ENCODE data around the gene LRRC36.
"Not testable (repeated sequence)": the region's sequence is repeated elsewhere in the genome, so short reads cannot be mapped to it uniquely, and the experiment has no call there.

Gene LRRC36

DNA sequence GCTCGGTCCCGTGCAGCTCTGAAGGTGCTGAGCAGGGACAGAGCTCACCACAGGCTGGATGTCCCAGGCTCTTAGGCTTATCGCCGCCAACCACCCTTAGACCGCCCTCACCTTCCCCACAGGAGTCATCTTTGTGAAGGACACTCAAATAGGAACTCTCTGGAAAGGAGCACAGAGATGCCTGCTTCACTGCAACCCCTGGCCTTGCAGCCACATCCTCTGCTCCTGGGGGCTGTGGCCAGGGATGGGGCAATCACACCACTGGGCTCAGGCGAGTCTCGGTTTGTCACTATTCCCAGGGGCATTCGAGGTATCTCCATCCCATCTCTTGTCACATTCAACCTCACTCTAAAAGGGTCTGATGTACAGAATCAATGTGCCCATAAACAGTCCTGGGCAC lies 78.7 kb downstream of the LRRC36 start:
- DNase-seq = no peak

DNA sequence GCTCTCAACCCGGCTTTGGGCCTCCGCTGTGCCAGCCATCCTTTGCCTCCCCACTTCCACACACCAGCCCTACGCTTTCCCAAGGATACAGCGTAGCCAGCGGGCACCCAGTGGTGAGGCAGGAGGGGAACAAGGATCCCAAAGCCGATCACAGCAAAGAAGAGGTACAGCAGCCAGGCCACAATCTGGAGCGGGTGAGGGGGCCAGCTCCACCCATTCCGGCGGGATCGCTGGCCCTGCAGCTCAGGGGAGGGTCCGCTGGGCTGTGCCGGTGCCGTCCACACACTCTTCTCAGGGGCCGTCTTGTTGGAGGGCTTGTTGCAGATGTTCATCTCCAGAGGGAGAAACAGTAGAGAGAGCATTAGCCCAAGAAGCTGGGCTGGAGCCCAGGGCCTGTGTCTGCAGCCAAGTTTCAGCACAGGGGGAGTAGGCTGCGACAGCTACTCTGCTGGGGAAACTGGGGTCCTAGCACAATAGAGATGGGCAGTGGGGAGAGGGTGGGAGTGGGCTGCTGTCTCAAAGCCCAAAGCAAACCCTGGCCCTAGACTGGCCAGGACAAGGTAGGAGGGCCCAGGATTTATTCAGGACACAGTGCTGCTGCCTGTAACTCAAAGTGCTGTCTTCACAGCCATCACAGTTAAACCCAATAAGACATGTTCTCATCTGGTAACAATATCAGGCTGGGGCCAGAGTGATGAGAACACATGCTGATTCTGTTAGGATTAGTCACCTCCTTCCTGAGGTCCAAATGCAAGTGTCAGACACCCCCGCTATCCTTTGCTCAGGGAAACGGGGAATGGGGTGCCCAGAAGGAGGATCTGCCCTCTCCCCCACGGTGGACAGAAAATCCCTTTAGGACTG lies 79.7 kb downstream of the LRRC36 start:
- no peak for DNase-seq

DNA sequence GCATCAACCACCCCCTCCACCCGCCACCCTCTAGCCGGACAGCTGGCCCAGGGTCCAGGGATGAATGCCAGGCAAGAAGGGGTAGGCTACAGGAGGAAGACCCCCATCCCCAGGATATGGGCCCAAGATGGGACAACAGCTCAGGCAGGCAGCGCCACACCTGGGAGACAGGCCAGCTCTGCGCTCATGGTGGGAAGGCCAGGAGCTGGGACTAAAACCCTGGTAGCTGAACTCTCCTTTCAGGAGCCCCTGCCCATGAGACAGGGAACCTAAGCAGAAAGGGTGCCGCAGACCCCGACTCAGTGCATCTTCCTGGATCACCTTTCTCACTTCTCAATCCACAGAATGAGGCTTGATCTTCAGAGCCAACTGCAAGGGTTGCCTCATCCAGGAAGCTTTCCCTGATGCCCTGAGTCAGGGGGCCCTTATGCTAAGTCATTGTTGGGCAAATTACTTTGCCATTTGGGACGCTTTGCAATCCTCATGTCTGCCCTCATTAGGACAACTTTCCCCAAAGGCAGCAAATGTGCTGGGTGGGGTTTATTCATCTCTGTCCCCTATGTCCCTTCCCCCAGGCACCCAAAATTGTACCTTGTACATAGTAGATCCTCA lies 80.7 kb downstream of the LRRC36 start:
- DNase-seq = no peak

DNA sequence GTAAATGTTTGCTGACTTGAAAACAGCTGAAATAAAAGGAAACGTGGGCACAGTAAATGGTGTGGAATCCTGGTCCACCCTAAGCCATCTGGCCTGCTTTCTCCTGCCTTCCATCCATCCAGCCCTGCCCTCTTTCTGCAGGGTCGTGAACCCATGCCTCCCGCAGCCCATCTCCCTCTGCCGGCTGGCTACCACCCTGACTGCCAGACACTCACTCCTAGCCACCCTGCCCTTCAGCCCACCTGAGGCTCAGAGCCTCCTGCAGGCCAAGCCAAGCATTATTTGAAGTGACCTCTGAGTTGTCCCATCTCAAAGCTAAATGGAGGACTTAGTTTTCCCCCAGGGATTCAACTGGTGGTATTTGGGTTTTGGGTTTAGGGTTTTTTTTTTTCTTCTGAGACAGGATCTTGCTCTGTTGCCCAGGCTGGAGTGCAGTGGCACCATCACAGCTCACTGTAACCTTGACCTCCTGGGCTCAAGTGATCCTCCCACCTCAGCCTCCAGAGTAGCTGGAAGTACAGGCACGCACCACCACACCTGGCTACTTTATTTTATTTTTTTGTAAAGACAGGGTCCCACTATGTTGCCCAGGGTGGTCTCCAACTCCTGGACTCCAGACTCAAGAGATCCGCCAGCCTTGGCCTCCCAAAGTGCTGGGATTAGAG lies 81.3 kb downstream of the LRRC36 start:
- DNase-seq = no peak

DNA sequence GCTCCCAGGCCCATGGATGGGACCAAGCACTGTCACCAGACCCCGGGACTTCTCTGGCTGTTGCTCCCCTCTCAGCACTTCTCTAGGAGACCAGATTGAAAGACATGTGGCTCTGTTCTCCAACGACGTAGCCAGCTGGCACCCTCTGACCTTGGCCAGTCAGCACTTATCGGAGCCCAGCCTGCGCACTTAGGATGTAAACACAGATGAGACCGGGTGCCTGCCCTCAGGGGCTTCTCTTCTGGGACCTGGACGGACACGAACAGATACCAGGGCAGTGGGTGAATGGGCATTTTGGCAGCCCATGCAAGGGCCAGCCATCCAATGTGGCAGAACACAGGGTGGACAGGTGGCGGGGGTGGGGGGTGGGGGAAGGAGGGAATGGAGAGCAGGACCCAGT lies 83.0 kb downstream of the LRRC36 start:
- no peak for DNase-seq

DNA sequence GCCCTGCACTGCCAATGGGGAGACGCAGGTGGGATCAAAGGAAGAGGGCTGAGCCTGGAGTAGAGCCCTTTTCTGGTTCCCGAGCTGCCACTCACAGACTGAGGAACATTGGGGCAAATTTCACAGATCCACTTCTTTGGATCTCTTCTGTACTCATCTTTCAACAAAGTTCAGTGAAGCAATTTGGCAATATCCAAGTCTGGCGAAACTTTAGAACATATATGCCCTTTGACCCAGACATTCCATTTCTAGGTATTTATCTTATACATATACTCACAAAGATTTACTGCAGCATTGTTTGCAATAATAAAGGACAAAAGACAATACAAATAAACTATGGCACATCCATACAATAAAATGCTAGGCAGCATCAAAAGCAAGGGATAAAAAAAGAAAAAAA lies 84.7 kb downstream of the LRRC36 start:
- DNase-seq = no peak

DNA sequence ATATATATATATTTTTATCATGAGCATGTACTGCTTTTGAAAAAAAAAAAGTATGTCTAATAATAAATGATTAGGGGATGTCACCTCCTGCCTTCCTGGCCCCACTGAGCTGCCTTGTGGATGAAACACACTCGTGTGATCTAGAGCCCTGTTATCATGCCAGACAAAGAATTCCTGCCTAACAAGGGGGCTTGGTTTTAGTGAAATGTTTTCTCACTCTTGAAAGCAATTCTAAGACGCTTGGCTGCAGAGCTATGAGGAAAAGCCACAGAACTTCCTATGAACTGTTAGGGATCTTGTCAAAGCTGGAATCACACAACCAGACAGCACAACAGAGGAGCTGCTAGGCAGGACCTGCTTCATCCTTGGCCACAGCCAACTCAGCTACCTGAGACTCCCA lies 85.7 kb downstream of the LRRC36 start:
- no peak for DNase-seq

DNA sequence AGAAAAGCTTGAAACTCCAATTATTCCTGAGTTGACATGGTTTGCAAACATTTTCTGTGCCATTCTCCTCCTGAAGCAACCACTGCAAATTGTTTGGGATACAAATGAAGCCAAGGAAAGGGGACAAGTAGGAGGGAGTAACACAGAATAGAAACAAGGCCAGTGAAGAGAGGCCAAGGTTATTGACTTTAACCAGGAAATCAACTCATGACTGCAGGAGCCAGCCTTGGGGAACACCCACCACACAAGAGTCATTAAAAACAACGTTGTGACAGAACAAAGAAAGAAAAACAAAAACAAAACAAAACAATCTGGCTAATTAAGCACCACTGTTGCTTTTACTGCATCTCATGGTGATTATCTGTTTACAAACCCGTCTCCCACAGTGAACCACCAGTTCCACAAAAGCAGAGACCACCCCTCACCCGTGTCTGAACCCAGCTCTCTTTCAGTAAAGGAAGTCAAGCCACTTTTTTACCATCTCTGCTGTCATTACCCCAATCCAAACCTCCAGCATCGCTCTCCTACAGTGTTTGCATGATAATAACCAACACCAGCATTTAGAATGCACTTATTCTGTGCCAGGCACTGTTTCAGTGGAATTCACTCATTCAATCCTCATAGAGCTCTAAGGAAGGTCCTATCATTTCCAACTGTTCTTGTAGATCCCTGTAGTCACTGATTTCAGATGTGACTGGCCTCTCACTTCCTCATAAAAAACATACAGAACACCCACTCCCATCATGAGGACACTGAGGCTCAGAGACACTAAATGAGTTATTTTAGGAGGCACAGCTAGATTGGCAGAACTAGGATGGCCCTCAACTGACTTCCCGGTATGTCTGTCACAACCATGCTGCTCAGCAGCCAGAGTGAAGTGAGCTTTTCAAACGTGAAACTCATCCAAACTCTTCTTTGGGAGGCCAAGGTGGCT lies 87.6 kb downstream of the LRRC36 start:
- DNase-seq = no peak

DNA sequence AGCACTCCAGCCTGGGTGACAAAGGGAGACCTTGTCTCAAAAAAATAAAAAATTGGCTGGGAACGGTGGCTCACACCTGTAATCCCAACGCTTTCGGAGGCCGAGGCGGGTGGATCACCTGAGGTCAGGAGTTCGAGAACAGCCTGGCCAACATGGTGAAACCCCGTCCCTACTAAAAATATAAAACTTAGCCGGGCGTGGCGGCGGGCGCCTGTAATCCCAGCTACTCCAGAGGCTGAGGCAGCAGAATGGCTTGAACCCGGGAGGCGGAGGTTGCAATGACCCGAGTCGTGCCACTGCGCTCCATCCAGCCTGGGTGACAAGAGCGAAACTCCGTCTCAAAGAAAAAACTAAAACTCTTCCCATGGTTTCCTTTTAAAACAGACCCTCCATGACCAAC lies 88.8 kb downstream of the LRRC36 start:
- not testable (repeated sequence) for DNase-seq

DNA sequence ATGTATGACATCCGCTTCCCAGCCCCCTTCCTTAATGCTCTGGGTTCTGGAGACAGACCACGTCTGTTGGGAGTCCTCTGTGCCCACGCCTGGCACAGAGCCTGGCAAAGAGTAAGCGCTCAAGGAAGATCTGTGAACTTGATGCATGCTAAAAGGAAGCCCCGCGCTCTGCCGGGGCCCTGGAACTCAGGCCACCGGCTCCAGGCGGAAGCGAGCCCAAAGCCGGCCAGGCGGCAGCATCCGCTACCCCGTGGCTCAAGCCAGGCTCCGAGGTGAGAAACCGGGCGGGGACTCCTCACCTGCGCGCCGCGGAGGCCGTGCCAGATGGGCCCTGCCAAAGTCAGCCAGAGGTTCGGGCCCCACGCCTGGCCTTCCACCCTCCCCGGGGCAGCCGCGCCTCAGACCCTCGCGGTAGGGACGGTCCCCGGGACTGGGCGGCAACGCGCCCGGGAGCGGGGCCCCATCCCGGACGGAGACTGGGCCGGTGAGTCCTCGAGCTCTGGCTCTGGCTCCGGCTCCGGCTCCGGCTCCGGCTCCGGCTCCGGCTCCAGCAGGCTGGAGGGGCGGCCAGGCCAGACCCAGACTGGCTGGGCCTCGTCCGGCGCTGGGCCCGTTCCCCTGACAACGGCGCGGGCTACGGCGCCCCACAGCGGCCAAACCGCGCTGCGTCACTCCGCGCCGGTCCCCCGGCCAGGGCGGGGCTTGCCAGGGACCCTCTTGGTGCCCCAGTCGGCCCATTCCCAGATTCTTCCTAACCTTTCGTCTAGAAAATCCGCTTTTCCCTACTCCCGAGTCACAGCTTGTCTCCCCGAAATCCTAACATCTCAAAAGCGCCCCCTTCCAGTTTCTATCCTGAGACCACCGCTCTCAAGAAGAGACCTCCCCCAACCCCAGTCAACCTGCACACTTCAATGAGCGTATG lies 89.5 kb downstream of the LRRC36 start, which contains the start of gene ZDHHC1:
Gene ZDHHC1, minus strand, starts transcription at position 606 of the 922 bp plus-strand sequence. CDS start 8,702 bp downstream, outside the sequence.
- peak; percentile 49 for DNase-seq

DNA sequence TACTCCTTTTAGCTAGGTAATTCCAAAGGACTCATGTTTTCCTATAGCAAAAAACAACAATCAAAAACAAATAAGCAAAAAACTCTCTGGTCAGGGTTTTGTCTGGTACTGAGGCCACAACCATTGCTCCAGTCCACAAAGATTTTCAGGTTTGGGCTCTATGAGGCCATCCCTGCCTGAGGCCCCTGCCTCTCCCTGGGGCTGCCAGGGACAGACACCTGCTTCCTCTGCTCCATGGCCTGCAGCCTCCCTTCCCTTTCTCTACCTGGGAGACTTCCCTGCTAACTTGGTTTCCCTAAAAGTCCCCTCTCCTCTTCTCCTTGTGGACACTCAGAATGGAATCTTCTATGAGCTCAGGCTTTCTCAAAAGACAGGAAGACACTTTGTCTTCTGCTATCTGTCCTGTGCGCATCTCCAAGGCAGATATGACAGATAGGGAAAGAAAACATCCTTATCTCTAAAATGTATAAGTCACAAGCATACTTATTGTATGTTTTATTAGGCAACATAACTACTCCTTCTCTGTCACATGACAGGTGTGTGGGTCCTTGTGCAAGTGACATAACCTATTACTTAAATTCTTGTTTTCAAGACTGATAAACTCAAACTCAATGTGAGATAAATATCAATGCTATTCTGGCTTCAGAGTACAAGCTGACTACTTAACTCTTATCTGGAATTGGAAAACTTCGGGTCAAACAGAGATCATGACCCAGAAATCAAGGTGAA lies 90.9 kb downstream of the LRRC36 start:
- DNase-seq = no peak

DNA sequence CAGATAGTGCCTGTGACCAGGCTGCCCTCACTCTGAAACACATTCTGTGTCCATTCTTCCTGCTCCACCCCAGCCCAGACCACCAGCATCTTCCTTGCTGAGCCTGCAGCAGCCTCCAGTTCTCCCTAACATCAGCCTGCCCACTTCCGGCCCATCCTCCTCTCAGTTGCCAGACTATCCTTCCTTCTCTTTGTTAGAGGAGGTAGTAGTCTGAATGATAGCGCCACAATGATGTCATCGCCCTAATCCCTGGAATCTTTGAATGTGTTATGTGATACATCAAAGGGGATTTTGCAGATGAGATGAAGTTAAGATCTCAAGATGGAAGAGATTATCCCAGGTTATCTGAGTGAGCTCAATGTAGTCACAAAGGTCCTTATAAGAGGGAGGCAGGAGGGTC lies 92.9 kb downstream of the LRRC36 start:
- DNase-seq = no peak

DNA sequence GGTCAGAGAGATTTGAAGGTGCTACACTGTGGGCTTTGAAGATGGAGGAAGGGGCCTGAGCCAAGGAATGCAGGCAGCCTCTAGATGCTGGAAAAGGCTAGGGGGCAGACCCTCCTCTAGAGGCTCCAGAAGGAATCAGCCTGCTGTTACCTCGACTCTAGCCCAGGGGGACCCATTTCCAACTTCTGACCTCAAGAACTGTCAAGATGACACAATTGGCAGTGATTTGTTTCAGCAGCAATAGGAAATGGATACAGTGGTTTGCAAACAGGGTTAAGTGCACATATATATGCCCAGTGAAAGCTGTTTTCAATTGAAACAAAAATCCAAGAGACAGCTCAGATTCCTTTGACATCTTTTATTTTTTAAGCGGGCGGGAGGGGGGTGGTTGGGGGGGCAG lies 93.3 kb downstream of the LRRC36 start:
- no peak for DNase-seq

DNA sequence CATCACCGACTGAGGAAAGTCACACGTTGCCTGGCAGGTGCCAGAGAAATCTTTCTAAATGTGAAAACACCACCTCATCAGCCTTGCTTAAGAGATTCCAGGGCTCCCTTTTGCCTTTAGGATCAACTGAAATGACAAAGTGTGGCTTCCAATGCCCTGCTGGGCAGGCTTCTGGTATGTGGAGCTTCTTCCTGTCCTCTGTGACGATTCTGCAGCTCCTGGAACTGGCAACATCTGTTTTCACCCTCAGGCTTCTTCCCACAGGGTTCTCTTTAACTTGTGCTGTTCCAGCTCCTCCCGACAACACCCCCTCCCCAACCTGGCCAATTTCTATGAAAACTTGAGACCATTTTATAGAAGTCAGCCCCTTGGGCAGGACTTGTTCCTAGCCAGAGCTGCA lies 94.4 kb downstream of the LRRC36 start:
- DNase-seq = no peak

DNA sequence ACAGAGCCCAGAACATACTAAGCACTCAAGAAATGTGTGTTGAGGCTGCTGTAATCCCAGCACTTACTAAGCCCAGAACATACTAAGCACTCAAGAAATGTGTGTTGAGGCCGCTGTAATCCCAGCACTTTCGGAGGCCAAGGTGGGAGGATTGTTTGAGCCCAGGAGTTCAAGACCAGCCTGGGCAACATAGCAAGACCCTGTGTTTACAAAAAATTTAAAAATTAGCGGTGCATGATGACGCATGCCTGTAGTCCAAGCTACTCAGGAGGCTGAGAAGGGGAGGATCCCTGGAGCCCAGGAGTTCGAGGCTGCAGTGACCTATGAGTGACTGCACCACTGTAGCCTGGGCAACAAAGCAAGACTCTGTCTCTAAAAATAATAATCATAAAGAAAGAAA lies 96.4 kb downstream of the LRRC36 start:
- DNase-seq = no peak

DNA sequence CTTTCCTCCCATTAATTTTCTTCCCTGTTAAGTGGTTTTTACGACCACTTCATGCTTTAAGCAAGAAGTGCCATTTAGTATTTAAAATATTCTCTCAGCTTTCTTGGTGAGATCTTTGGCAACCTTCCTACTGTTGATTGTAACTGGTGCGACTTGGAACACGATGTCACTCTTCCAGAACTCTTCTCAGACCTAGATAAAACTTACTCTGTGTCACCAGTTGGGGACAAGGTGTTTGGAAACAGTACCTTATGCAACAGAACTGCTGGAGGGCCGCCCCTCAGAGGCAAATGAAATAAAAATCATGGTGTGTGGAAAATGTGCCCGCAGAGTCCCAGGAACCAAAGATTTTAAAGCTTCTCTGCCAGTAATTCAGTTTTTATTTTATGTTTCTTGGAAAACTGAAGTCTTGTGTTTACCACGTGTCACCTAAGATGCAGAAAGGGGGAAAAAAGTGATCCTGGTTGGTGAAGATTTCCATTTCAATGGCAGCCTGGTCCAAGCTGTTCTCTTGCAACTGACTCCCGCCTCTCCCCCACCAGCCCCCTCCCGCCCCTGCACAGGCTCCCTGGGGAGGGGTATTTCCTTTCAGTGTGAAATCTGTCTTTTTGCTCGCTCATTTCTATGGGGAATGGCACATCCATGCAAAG lies 97.1 kb downstream of the LRRC36 start:
- no peak for DNase-seq

DNA sequence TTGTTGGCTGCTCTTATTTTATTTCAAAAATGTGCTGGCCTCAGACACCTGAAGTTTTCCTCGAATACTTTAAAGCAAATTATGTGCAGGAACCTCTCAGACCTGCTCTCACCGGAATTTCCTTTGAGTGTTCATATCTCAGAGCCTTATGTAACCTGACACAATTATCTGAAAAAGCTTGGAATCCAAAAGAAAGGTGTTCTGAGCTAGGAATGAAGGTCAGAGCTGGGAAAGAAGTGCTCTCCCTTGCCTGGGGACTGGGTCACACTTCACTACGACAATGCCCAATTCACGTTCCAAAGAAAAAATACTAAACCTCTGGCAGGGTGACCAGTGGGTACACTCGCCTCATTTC lies 97.6 kb downstream of the LRRC36 start:
- no peak for DNase-seq

DNA sequence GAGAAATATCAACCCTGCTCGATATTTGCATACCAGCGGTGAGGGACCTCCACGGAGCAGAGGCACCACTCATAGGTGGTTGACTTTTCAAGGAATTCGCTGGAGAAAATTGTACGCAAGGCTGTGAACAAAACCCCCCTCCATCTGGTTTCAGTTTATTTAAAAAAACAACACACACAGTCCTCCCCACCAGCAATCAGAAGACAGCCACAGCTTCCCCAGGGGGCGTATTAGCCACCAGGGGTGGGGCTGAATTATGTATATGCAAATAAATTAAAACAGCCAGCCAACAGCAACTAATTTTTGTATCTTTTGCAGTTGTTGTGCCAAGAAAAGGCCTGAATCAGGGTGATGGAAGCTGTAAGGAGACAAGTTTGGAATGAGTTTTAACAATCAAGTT lies 98.4 kb downstream of the LRRC36 start:
- no peak for DNase-seq

DNA sequence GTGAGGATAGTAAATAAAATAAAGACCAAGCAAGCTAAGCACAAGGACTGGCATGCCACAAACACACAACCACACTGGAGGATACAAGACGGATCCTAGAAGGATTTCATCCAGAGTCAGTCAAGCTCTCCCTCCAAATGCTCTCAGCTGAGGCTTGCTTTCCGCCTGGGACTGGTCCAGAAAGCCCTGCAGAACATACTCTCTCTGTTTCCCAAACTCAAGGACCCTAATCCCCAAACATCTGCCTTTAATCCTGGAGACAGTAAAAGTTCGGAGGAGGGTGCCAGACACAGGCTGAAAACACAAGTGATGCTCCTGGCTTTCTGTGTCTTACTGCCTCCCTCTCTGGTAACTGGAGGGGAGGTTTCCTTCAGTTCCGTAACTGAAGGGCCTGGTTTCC lies 99.0 kb downstream of the LRRC36 start:
- DNase-seq = no peak

DNA sequence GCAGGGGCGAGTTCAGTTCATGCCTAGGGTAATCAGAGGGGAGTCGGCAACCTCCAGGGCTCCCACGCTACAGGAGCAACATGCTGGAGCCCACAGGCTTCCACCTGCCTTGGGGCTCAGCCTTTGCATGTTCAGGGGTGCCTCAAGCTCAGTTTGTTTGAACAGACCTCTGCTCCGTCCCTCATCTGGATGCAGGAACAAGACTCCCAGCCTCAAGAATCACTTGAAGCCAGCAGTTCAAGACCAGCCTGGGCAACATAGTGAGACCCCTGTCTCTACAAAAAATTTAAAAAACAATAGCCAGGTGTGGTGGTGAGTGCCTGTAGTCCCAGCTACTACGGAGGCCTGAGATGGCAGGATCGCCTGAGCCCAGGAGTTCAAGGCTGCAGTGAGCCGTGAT lies 99.4 kb downstream of the LRRC36 start:
- no peak for DNase-seq

DNA sequence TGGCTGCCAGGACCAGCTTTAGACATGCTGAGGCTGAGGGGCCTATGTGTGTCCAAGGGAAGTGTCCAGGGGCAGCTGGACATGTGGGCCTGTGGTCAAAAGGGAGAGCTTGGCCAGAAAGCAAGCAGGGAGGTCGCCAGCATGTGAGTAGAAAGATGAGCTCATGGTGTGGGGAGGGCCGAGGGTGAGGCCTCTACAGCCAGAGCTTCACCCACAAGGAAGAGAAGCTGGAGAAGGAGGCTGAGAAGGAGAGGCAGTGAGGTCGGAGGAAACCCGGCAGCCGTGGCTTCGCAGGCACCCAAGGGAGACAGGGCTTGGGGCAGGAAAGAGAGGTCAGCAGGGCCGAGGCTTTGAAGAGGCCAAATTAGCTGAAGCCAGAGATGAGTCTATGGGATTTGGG lies 100.3 kb downstream of the LRRC36 start:
- no peak for DNase-seq

Data from NCI-H1105 treated with DMSO at 0.1 percent for 48 hours (cell line).